GM19193 (cell line): Measurements from ENCODE around the gene GLRA2.

Experiments used
- POLR2A ChIP-seq: IDR thresholded peaks from 4 replicates; pipeline ENCODE4 v1.6.1; 2011; ENCODE audit not compliant: insufficient read depth, insufficient read length; ENCODE audit errors: extremely low read depth

GLRA2 gene

GRCh38 chrX:14670819-14671218 lies 141.5 kb downstream of the GLRA2 start:
- no peak for TF ChIP-seq POLR2A

GRCh38 chrX:14672611-14673172 lies 143.4 kb downstream of the GLRA2 start:
- TF ChIP-seq POLR2A: no peak

- no peak for TF ChIP-seq POLR2A
These were observed 143.9 kb downstream of the GLRA2 start for GRCh38 chrX:14673236-14673635.

GRCh38 chrX:14673764-14674163 lies 144.4 kb downstream of the GLRA2 start:
- no peak for TF ChIP-seq POLR2A

- no peak for TF ChIP-seq POLR2A
These were observed 146.2 kb downstream of the GLRA2 start for GRCh38 chrX:14675500-14675899.

- no peak for TF ChIP-seq POLR2A
These were observed 147.1 kb downstream of the GLRA2 start for GRCh38 chrX:14676431-14676830.

- no peak for TF ChIP-seq POLR2A
These were observed 161.2 kb downstream of the GLRA2 start for GRCh38 chrX:14690553-14690952.

- no peak for TF ChIP-seq POLR2A
These were observed 165.3 kb downstream of the GLRA2 start for GRCh38 chrX:14694611-14695010.

- no peak for TF ChIP-seq POLR2A
These were observed 168.1 kb downstream of the GLRA2 start for GRCh38 chrX:14697451-14697850.

GRCh38 chrX:14698790-14699189 lies 169.5 kb downstream of the GLRA2 start:
- no peak for TF ChIP-seq POLR2A

GRCh38 chrX:14700982-14701381 lies 171.6 kb downstream of the GLRA2 start:
- TF ChIP-seq POLR2A: no peak

- TF ChIP-seq POLR2A: no peak
These were observed 172.8 kb downstream of the GLRA2 start for GRCh38 chrX:14702145-14702544.

GRCh38 chrX:14712096-14712495 lies 182.8 kb downstream of the GLRA2 start:
- no peak for TF ChIP-seq POLR2A

GRCh38 chrX:14717949-14718348 lies 188.6 kb downstream of the GLRA2 start:
- TF ChIP-seq POLR2A: no peak

GRCh38 chrX:14718403-14718802 lies 189.1 kb downstream of the GLRA2 start:
- no peak for TF ChIP-seq POLR2A

- TF ChIP-seq POLR2A: no peak
These were observed 199.7 kb downstream of the GLRA2 start for GRCh38 chrX:14729058-14729457.

GRCh38 chrX:14738643-14739042 lies 209.3 kb downstream of the GLRA2 start:
- TF ChIP-seq POLR2A: no peak
